ENCODE results near the gene DGKE.
A peak's percentile ranks its signal among the peaks of the same experiment; 100 is the strongest.

Gene DGKE

GRCh38 chr17:56807723-56808122 lies 26.2 kb upstream of the DGKE start:
- DNase-seq (ENCODE audit: insufficient read length, low spot score), result no peak
- FAIRE-seq, result no peak
- no peak for TF ChIP-seq POLR2A (IDR thresholded peaks at IDR 0.05; ENCODE audit: low read depth, low read length)

- DNase-seq (ENCODE audit: insufficient read length, low spot score) (no peak), FAIRE-seq (no peak)
- TF ChIP-seq POLR2A (IDR thresholded peaks at IDR 0.05; ENCODE audit: low read depth, low read length), result no peak
Observed at GRCh38 chr17:56808503-56808902, 25.4 kb upstream of the DGKE start.

GRCh38 chr17:56809106-56809819 lies 24.7 kb upstream of the DGKE start:
- TF ChIP-seq POLR2A (IDR thresholded peaks at IDR 0.05; ENCODE audit: low read depth, low read length), result no peak
- FAIRE-seq, result no peak
- DNase-seq (ENCODE audit: insufficient read length, low spot score), result no peak

GRCh38 chr17:56809820-56810179 lies 24.2 kb upstream of the DGKE start:
- DNase-seq (ENCODE audit: insufficient read length, low spot score) (no peak), FAIRE-seq (no peak)
- TF ChIP-seq POLR2A (IDR thresholded peaks at IDR 0.05; ENCODE audit: low read depth, low read length), result no peak

- FAIRE-seq (no peak), DNase-seq (ENCODE audit: insufficient read length, low spot score) (no peak)
- no peak for TF ChIP-seq POLR2A (IDR thresholded peaks at IDR 0.05; ENCODE audit: low read depth, low read length)
Observed at GRCh38 chr17:56810343-56810742, 23.6 kb upstream of the DGKE start.

GRCh38 chr17:56810891-56811775 lies 22.8 kb upstream of the DGKE start:
- TF ChIP-seq POLR2A (IDR thresholded peaks at IDR 0.05; ENCODE audit: low read depth, low read length), result no peak
- FAIRE-seq, result no peak
- no peak for DNase-seq (ENCODE audit: insufficient read length, low spot score)

- no peak for FAIRE-seq
- TF ChIP-seq POLR2A (IDR thresholded peaks at IDR 0.05; ENCODE audit: low read depth, low read length), result no peak
- no peak for DNase-seq (ENCODE audit: insufficient read length, low spot score)
Observed at GRCh38 chr17:56812901-56813388, 21.0 kb upstream of the DGKE start.

GRCh38 chr17:56815711-56816110 lies 18.2 kb upstream of the DGKE start:
- FAIRE-seq (peak; percentile 86), DNase-seq (ENCODE audit: insufficient read length, low spot score) (peak; percentile 63)
- TF ChIP-seq POLR2A (IDR thresholded peaks at IDR 0.05; ENCODE audit: low read depth, low read length), result no peak

- TF ChIP-seq POLR2A (IDR thresholded peaks at IDR 0.05; ENCODE audit: low read depth, low read length), result no peak
- no peak for DNase-seq (ENCODE audit: insufficient read length, low spot score)
- no peak for FAIRE-seq
Observed at GRCh38 chr17:56817066-56817465, 16.9 kb upstream of the DGKE start.

- no peak for FAIRE-seq
- TF ChIP-seq POLR2A (IDR thresholded peaks at IDR 0.05; ENCODE audit: low read depth, low read length), result no peak
- DNase-seq (ENCODE audit: insufficient read length, low spot score), result no peak
Observed at GRCh38 chr17:56819030-56819429, 14.9 kb upstream of the DGKE start.

GRCh38 chr17:56819431-56820145 lies 14.4 kb upstream of the DGKE start:
- no peak for TF ChIP-seq POLR2A (IDR thresholded peaks at IDR 0.05; ENCODE audit: low read depth, low read length)
- peak; percentile 84 for DNase-seq (ENCODE audit: insufficient read length, low spot score)
- peak; percentile 91 for FAIRE-seq

GRCh38 chr17:56820207-56820606 lies 13.7 kb upstream of the DGKE start:
- no peak for TF ChIP-seq POLR2A (IDR thresholded peaks at IDR 0.05; ENCODE audit: low read depth, low read length)
- DNase-seq (ENCODE audit: insufficient read length, low spot score), result no peak
- no peak for FAIRE-seq

- no peak for TF ChIP-seq POLR2A (IDR thresholded peaks at IDR 0.05; ENCODE audit: low read depth, low read length)
- FAIRE-seq (no peak), DNase-seq (ENCODE audit: insufficient read length, low spot score) (no peak)
Observed at GRCh38 chr17:56821847-56822534, 12.0 kb upstream of the DGKE start.
